WTC11 (cell line): ENCODE results near the gene PTPMT1.

Experiments
- CBFB ChIP-seq: sonication (generic); formaldehyde crosslinking; IDR thresholded peaks from 2 replicates; pipeline ENCODE4 v1.8.1; 2022; ENCODE audit warnings: mild to moderate bottlenecking, low read depth, missing genetic modification reagents
- CREB1 ChIP-seq: sonication (generic); formaldehyde crosslinking; IDR thresholded peaks from 2 replicates; pipeline ENCODE4 v1.8.0; 2023; ENCODE audit warnings: mild to moderate bottlenecking, missing genetic modification reagents
- NFYB ChIP-seq: sonication (generic); formaldehyde crosslinking; conservative IDR thresholded peaks from 2 replicates; pipeline ENCODE4 v1.8.0; 2022; ENCODE audit warnings: low read depth, missing genetic modification reagents
- NR2C2 ChIP-seq: sonication (generic); formaldehyde crosslinking; IDR thresholded peaks from 2 replicates; pipeline ENCODE4 v1.8.0; 2022; ENCODE audit warnings: mild to moderate bottlenecking, missing genetic modification reagents
- NR3C1 ChIP-seq: sonication (generic); formaldehyde crosslinking; conservative IDR thresholded peaks from 2 replicates; pipeline ENCODE4 v1.8.1; 2023; ENCODE audit warnings: low read depth, mild to moderate bottlenecking, missing genetic modification reagents
- SP1 ChIP-seq: sonication (generic); formaldehyde crosslinking; conservative IDR thresholded peaks from 2 replicates; pipeline ENCODE4 v1.8.1; 2022; ENCODE audit warnings: missing genetic modification reagents
- TF ChIP-seq, protein P1 (sequence below): fragments of 200-600 bp; IDR thresholded peaks from 2 replicates; pipeline ENCODE4 v1.8.0; 2022; ENCODE audit warnings: antibody characterized with exemption
- TF ChIP-seq, protein P2 (sequence below): sonication (generic); formaldehyde crosslinking; IDR thresholded peaks from 2 replicates; pipeline ENCODE4 v1.8.0; 2023; ENCODE audit warnings: mild to moderate bottlenecking, missing genetic modification reagents
- TF ChIP-seq, protein P3 (sequence below): sonication (generic); formaldehyde crosslinking; conservative IDR thresholded peaks from 2 replicates; pipeline ENCODE4 v1.8.1; 2022; ENCODE audit warnings: mild to moderate bottlenecking, missing genetic modification reagents
- TF ChIP-seq, protein P4 (sequence below): sonication (generic); formaldehyde crosslinking; IDR thresholded peaks from 2 replicates; pipeline ENCODE4 v1.8.0; 2022; ENCODE audit warnings: mild to moderate bottlenecking, missing genetic modification reagents
- TF ChIP-seq, protein P5 (sequence below): sonication (generic); formaldehyde crosslinking; IDR thresholded peaks from 2 replicates; pipeline ENCODE4 v1.8.0; 2022; ENCODE audit warnings: mild to moderate bottlenecking, missing genetic modification reagents
- TF ChIP-seq, protein P6 (sequence below): sonication (generic); formaldehyde crosslinking; IDR thresholded peaks from 2 replicates; pipeline ENCODE4 v1.8.1; 2023; ENCODE audit warnings: mild to moderate bottlenecking, missing genetic modification reagents

DNA sequence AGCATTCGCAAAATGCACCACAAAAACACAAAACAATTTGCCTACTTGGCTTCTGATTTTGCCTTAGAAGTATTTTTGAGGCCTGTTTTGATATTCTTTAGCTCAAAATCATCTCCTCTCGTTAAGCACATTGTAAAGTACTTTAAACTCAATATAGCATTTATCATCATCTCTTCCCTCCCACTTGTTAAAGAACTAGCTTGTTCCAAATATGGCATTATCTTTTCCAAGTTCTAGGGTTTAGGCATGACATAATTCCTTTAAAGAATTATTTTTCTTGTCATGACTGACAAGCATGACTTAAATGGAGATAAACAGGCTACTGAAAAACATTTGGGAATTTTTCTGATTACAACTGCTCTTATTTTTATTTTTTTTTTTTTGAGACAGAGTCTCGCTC lies 33.7 kb upstream of the PTPMT1 start:
- TF ChIP-seq, protein P1, sequence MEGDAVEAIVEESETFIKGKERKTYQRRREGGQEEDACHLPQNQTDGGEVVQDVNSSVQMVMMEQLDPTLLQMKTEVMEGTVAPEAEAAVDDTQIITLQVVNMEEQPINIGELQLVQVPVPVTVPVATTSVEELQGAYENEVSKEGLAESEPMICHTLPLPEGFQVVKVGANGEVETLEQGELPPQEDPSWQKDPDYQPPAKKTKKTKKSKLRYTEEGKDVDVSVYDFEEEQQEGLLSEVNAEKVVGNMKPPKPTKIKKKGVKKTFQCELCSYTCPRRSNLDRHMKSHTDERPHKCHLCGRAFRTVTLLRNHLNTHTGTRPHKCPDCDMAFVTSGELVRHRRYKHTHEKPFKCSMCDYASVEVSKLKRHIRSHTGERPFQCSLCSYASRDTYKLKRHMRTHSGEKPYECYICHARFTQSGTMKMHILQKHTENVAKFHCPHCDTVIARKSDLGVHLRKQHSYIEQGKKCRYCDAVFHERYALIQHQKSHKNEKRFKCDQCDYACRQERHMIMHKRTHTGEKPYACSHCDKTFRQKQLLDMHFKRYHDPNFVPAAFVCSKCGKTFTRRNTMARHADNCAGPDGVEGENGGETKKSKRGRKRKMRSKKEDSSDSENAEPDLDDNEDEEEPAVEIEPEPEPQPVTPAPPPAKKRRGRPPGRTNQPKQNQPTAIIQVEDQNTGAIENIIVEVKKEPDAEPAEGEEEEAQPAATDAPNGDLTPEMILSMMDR = no peak
- no peak for TF ChIP-seq SP1 (CRISPR knock-in tag)
- TF ChIP-seq, protein P2, sequence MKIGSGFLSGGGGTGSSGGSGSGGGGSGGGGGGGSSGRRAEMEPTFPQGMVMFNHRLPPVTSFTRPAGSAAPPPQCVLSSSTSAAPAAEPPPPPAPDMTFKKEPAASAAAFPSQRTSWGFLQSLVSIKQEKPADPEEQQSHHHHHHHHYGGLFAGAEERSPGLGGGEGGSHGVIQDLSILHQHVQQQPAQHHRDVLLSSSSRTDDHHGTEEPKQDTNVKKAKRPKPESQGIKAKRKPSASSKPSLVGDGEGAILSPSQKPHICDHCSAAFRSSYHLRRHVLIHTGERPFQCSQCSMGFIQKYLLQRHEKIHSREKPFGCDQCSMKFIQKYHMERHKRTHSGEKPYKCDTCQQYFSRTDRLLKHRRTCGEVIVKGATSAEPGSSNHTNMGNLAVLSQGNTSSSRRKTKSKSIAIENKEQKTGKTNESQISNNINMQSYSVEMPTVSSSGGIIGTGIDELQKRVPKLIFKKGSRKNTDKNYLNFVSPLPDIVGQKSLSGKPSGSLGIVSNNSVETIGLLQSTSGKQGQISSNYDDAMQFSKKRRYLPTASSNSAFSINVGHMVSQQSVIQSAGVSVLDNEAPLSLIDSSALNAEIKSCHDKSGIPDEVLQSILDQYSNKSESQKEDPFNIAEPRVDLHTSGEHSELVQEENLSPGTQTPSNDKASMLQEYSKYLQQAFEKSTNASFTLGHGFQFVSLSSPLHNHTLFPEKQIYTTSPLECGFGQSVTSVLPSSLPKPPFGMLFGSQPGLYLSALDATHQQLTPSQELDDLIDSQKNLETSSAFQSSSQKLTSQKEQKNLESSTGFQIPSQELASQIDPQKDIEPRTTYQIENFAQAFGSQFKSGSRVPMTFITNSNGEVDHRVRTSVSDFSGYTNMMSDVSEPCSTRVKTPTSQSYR (CRISPR knock-in tag) = no peak
- TF ChIP-seq NR3C1 (CRISPR knock-in tag) = no peak
- no peak for TF ChIP-seq CREB1 (CRISPR knock-in tag)
- no peak for TF ChIP-seq NFYB
- TF ChIP-seq, protein P3, sequence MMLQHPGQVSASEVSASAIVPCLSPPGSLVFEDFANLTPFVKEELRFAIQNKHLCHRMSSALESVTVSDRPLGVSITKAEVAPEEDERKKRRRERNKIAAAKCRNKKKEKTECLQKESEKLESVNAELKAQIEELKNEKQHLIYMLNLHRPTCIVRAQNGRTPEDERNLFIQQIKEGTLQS (CRISPR knock-in tag) = no peak
- TF ChIP-seq, protein P4, sequence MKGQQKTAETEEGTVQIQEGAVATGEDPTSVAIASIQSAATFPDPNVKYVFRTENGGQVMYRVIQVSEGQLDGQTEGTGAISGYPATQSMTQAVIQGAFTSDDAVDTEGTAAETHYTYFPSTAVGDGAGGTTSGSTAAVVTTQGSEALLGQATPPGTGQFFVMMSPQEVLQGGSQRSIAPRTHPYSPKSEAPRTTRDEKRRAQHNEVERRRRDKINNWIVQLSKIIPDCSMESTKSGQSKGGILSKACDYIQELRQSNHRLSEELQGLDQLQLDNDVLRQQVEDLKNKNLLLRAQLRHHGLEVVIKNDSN (CRISPR knock-in tag) = no peak
- TF ChIP-seq, protein P5, sequence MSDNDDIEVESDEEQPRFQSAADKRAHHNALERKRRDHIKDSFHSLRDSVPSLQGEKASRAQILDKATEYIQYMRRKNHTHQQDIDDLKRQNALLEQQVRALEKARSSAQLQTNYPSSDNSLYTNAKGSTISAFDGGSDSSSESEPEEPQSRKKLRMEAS (CRISPR knock-in tag) = no peak
- TF ChIP-seq NR2C2 (CRISPR knock-in tag) = no peak
- TF ChIP-seq, protein P6, sequence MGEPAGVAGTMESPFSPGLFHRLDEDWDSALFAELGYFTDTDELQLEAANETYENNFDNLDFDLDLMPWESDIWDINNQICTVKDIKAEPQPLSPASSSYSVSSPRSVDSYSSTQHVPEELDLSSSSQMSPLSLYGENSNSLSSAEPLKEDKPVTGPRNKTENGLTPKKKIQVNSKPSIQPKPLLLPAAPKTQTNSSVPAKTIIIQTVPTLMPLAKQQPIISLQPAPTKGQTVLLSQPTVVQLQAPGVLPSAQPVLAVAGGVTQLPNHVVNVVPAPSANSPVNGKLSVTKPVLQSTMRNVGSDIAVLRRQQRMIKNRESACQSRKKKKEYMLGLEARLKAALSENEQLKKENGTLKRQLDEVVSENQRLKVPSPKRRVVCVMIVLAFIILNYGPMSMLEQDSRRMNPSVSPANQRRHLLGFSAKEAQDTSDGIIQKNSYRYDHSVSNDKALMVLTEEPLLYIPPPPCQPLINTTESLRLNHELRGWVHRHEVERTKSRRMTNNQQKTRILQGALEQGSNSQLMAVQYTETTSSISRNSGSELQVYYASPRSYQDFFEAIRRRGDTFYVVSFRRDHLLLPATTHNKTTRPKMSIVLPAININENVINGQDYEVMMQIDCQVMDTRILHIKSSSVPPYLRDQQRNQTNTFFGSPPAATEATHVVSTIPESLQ (CRISPR knock-in tag) = no peak
- TF ChIP-seq CBFB = no peak
